ENCODE measurements around the gene WEE2. TPM values are rescaled to one million over a fixed set of nuclear protein-coding genes. Genes with fewer than 3 reads are reported as not detected.

Gene WEE2
- total and polyA plus RNA-seq, 10 donors: 0.04 TPM; not detected in 9

- Histone ChIP-seq H3K9me3 (no peaks in the 10 kb centered on the region), H3K4me3 (no peak overlapping the region), H3K36me3 (peaks cover 0 to 14% (median 0%) of the 10 kb centered on the region in 6 donors), H3K27ac (no peak overlapping the region), H3K27me3 (replicated peaks in 1 of 7) (no peaks in the 10 kb centered on the region), H3K4me1 (no peaks in the 10 kb centered on the region)
- intact Hi-C loops (cut with DNase I; ENCODE audit: low total_unique reads): no loop called here
- TF ChIP-seq POLR2AphosphoS5 (IDR thresholded peaks at IDR 0.05) (no peak), POLR2A (IDR thresholded peaks at IDR 0.05) (no peak), CTCF (IDR thresholded peaks at IDR 0.05 in 8 of 11, conservative IDR thresholded peaks at IDR 0.05 in 3 of 11) (no peak)
- WGBS, 5 donors: 87 to 100% (median 91%) methylated on average over 1 of the region's 1 CpG
- no peak for DNase-seq
Observed at GRCh38 chr7:141717450-141717849, 9.3 kb downstream of the WEE2 start.

GRCh38 chr7:141722529-141722928, 14.4 kb downstream of the WEE2 start:
- intact Hi-C loops (cut with DNase I; ENCODE audit: low total_unique reads): no loop called here
- no peak for TF ChIP-seq POLR2A (IDR thresholded peaks at IDR 0.05)
- TF ChIP-seq POLR2AphosphoS5 (IDR thresholded peaks at IDR 0.05): no peak
- TF ChIP-seq CTCF (IDR thresholded peaks at IDR 0.05 in 8 of 11, conservative IDR thresholded peaks at IDR 0.05 in 3 of 11): no peak
- H3K27ac ChIP-seq: no peak overlapping the region
- H3K36me3 ChIP-seq: peaks cover 0 to 21% (median 0%) of the 10 kb centered on the region in 6 donors
- H3K27me3 ChIP-seq (replicated peaks in 1 of 7): no peaks in the 10 kb centered on the region
- H3K9me3 ChIP-seq: no peaks in the 10 kb centered on the region
- no peak overlapping the region for H3K4me3 ChIP-seq
- no peak for DNase-seq
- H3K4me1 ChIP-seq: no peaks in the 10 kb centered on the region
- WGBS, 5 donors: 90 to 100% (median 93%) methylated on average over 2 of the region's 2 CpGs

GRCh38 chr7:141729020-141729419, 20.9 kb downstream of the WEE2 start:
- no peak for TF ChIP-seq POLR2A (IDR thresholded peaks at IDR 0.05)
- no peak for TF ChIP-seq CTCF (IDR thresholded peaks at IDR 0.05 in 8 of 11, conservative IDR thresholded peaks at IDR 0.05 in 3 of 11)
- TF ChIP-seq POLR2AphosphoS5 (IDR thresholded peaks at IDR 0.05): no peak
- Histone ChIP-seq H3K36me3 (no peaks in the 10 kb centered on the region), H3K9me3 (no peaks in the 10 kb centered on the region), H3K4me1 (no peaks in the 10 kb centered on the region), H3K27ac (no peak overlapping the region), H3K4me3 (no peak overlapping the region), H3K27me3 (replicated peaks in 1 of 7) (no peaks in the 10 kb centered on the region)
- no peak for DNase-seq
- intact Hi-C loops (cut with DNase I; ENCODE audit: low total_unique reads): no loop called here
- WGBS, 5 donors: 84 to 95% (median 89%) methylated on average over 1 of the region's 1 CpG

GRCh38 chr7:141731476-141732149, 23.5 kb downstream of the WEE2 start:
- no peak for TF ChIP-seq POLR2A (IDR thresholded peaks at IDR 0.05)
- peak in 1 of 11 experiments; percentile 27 for TF ChIP-seq CTCF (IDR thresholded peaks at IDR 0.05 in 8 of 11, conservative IDR thresholded peaks at IDR 0.05 in 3 of 11)
- no peak for TF ChIP-seq POLR2AphosphoS5 (IDR thresholded peaks at IDR 0.05)
- no peak overlapping the region for H3K4me3 ChIP-seq
- H3K27ac ChIP-seq: no peak overlapping the region
- no peak for DNase-seq
- intact Hi-C loops (cut with DNase I; ENCODE audit: low total_unique reads): loop anchor here (10.0 kb wide), 1 partner anchor 77 kb away; no protein-coding TSS in a partner anchor
- H3K4me1 ChIP-seq: peaks cover 0 to 5% (median under 1%) of the 10 kb centered on the region in 6 donors
- 85 to 89% (median 87%) methylated on average over 21 to 24 of the region's 24 CpGs for WGBS, 5 donors
- no peaks in the 10 kb centered on the region for H3K36me3 ChIP-seq
- no peaks in the 10 kb centered on the region for H3K9me3 ChIP-seq
- no peaks in the 10 kb centered on the region for H3K27me3 ChIP-seq (replicated peaks in 1 of 7)
